Mucosa of stomach (tissue), 1 donor: ENCODE measurements around the gene PKMYT1.
"Not testable (repeated sequence)": the region's sequence is repeated elsewhere in the genome, so short reads cannot be mapped to it uniquely, and the experiment has no call there.

Experiments
- H3K27me3 ChIP-seq: one replicate; pipeline ENCODE4 v1.7.0; 2013; ENCODE audit warnings: mild to moderate bottlenecking, low read length; ENCODE audit not compliant: control insufficient read depth, insufficient read depth
- H3K36me3 ChIP-seq: one replicate; pipeline ENCODE4 v1.7.0; 2013; ENCODE audit warnings: low read length; ENCODE audit not compliant: control insufficient read depth, insufficient read depth
- H3K4me1 ChIP-seq: one replicate; pipeline ENCODE4 v1.7.0; 2013; ENCODE audit warnings: mild to moderate bottlenecking, low read length; ENCODE audit not compliant: control insufficient read depth, insufficient read depth
- H3K4me3 ChIP-seq: one replicate; pipeline ENCODE4 v1.7.0; 2013; ENCODE audit warnings: low read length
- H3K9ac ChIP-seq: one replicate; pipeline ENCODE4 v1.7.0; 2013; ENCODE audit warnings: mild to moderate bottlenecking, low read length, moderate library complexity
- H3K9me3 ChIP-seq: one replicate; pipeline ENCODE4 v1.7.0; 2013; ENCODE audit warnings: mild to moderate bottlenecking, low read length, moderate library complexity; ENCODE audit not compliant: control insufficient read depth
- donor health status: Pancreatic carcinoma.

The PKMYT1 gene

DNA sequence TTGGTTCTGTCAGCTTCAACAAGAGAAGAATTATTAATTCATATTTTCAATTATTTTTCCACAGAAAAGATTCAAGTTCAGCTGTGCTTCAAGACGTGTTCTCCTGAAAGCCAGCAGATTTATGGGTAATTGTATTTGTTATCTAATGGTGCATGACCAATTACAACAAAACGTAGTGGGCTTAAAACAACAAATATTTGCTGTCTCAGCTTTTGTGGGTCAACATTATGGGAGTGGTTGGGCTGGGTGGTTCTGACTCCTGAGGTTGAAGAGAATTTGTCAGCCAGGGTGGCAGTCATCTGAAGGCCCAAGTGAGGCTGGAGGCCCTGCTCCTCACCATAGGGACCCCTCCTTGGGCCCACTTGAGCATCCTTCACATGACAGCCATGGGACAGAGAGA, 40.3 kb downstream of the PKMYT1 start:
- H3K9ac ChIP-seq, result no peak overlapping the region
- no peaks in the 10 kb centered on the region for H3K4me1 ChIP-seq
- H3K9me3 ChIP-seq, result no peaks in the 10 kb centered on the region
- no peaks in the 10 kb centered on the region for H3K27me3 ChIP-seq
- H3K4me3 ChIP-seq, result no peak overlapping the region
- peaks cover 4% of the 10 kb centered on the region for H3K36me3 ChIP-seq

DNA sequence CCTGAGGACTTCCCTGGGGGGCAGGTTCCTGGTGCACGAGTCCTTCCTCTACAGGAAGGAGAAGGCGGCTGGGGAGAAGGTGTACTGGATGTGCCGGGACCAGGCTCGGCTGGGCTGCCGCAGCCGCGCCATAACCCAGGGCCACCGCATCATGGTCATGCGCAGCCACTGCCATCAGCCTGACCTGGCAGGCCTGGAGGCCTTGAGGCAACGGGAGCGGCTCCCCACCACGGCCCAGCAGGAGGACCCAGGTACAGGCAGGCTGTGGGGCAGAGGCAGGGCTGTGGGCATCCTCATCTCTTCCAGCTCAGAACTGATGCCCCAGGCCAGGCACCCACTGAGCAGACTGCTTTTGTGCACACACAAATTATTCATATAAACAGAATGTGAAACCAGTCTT, 42.0 kb downstream of the PKMYT1 start:
- no peaks in the 10 kb centered on the region for H3K4me1 ChIP-seq
- peaks cover 4% of the 10 kb centered on the region for H3K36me3 ChIP-seq
- H3K9ac ChIP-seq, result no peak overlapping the region
- H3K27me3 ChIP-seq, result no peaks in the 10 kb centered on the region
- H3K9me3 ChIP-seq, result no peaks in the 10 kb centered on the region
- H3K4me3 ChIP-seq, result no peak overlapping the region

DNA sequence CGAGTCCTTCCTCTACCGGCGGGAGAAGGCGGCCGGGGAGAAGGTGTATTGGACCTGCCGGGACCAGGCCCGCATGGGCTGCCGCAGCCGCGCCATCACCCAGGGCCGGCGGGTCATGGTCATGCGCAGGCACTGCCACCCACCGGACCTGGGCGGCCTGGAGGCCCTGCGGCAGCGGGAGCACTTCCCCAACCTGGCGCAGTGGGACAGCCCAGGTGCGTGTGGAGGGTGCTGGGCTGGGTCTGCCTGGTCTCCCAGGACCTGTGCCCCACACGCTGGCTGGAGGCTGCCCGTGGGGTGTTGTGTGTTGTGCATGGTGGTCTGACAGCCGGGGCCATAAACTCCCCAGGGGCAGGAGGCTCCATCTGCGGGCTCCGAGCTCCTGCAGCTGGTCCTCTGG, 43.1 kb downstream of the PKMYT1 start:
- Histone ChIP-seq H3K9ac (no peak overlapping the region), H3K9me3 (no peaks in the 10 kb centered on the region), H3K36me3 (peaks cover 4% of the 10 kb centered on the region), H3K4me1 (no peaks in the 10 kb centered on the region), H3K27me3 (no peaks in the 10 kb centered on the region), H3K4me3 (no peak overlapping the region)

DNA sequence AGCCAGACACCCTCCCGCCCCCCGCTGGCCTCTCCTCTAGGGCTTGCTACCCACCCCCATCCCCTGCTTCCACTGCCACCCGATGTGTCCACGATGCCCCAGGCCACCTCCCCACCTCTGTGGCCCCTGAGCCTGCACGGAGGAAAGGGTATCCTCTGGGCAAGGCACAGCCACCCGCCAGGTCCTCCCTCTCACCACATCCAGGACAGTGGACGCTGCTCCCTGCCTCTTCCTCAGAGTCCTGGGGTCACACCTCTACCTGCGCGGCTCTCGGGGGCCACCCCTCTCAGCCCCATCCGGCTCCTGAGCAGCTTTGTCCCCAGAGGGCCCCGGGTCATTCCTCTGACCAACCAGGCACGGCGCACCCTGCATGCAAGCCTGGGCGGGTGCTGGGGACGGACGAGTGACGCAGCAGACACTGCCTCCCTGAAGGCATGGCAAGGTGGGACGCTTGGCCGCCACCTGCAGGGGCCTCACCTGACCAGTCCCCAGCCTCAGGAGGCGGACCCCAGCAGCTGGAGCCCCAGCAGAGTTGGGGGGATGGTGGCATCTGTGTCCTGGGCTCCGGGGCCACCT, 43.7 kb downstream of the PKMYT1 start:
- H3K4me1 ChIP-seq, result no peaks in the 10 kb centered on the region
- no peak overlapping the region for H3K4me3 ChIP-seq
- no peak overlapping the region for H3K9ac ChIP-seq
- H3K27me3 ChIP-seq, result no peaks in the 10 kb centered on the region
- peaks cover 4% of the 10 kb centered on the region for H3K36me3 ChIP-seq
- no peaks in the 10 kb centered on the region for H3K9me3 ChIP-seq

DNA sequence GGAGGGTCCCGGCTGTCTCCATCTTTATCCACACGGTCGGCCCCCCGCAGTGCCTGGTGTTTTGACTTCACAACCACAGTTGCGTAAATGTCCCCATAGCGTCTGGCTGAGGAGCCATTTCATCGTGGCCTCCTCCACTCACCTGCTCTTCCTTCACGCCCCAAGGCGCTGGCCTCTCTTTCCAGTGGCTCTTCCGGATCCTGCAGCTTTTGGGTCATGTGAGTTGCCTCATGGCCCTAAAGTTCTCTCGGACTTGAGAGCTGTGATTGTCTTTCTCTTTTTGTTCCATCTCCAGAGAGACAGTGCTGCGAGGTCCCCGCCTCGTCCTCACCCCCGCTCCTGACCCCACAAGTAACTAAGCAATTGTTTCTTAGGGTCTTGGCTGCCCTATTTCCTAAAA, 45.8 kb downstream of the PKMYT1 start:
- Histone ChIP-seq H3K4me3 (no peak overlapping the region), H3K9me3 (no peaks in the 10 kb centered on the region), H3K27me3 (no peaks in the 10 kb centered on the region), H3K36me3 (no peaks in the 10 kb centered on the region), H3K4me1 (no peaks in the 10 kb centered on the region), H3K9ac (no peak overlapping the region)

DNA sequence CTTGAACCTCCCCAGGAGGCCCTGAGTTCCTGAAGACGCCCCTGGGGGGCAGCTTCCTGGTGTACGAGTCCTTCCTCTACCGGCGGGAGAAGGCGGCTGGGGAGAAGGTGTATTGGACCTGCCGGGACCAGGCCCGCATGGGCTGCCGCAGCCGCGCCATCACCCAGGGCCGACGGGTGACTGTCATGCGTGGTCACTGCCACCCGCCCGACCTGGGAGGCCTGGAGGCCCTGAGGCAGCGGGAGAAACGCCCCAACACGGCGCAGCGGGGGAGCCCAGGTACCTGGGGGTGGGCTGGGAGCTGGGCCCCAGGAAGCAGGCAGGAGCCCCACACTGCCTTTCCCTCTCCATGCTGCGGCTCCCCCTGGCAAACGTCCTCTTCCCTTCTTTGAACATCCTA, 46.5 kb downstream of the PKMYT1 start:
- H3K27me3 ChIP-seq, result no peaks in the 10 kb centered on the region
- no peak overlapping the region for H3K9ac ChIP-seq
- no peaks in the 10 kb centered on the region for H3K4me1 ChIP-seq
- H3K4me3 ChIP-seq, result no peak overlapping the region
- no peaks in the 10 kb centered on the region for H3K9me3 ChIP-seq
- no peaks in the 10 kb centered on the region for H3K36me3 ChIP-seq

DNA sequence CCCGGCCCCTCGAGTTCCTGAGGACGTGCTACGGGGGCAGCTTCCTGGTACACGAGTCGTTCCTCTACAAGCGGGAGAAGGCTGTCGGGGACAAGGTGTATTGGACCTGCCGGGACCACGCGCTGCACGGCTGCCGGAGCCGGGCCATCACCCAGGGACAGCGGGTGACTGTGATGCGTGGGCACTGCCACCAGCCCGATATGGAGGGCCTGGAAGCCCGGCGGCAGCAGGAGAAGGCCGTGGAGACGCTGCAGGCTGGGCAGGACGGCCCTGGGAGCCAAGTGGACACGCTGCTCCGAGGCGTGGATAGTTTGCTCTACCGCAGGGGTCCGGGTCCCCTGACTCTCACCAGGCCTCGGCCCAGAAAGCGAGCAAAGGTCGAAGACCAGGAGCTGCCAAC, 47.1 kb downstream of the PKMYT1 start:
- no peaks in the 10 kb centered on the region for H3K36me3 ChIP-seq

DNA sequence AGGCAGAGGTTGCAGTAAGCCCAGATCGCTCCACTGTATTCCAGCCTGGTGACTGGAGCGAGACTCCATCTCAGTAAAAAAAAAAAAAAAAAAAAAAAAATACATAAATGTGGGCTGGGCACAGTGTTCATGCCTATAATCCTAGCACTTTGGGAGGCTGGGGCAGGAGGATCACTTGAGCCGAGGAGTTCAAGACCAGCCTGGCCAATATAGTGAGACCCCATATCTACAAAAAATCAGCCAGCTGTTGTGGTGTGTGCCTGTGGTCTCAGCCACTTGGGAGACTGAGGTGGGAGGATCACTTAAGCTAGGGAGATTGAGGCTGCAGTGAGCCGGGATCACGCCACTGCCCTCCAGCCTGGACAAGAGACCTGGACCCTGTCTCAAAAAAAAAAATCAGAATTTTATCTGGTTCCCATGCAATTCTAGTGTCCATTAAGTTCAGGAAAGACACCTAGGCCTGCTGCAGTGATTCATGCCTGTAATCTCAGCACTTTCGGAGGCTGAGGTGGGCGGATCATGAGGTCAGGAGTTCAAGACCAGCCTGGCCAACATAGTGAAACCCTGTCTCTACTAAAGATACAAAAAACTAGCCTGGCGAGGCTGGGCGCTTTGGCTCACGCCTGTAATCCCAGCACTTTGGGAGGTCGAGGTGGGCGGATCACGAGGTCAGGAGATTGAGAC, 48.9 kb downstream of the PKMYT1 start:
- not testable (repeated sequence) for H3K36me3 ChIP-seq, H3K9me3 ChIP-seq, H3K4me3 ChIP-seq, H3K27me3 ChIP-seq, H3K4me1 ChIP-seq, H3K9ac ChIP-seq

More for the DNA sequence above, 47.1 kb downstream of the PKMYT1 start:
- no peaks in the 10 kb centered on the region for H3K4me1 ChIP-seq
- H3K9ac ChIP-seq, result no peak overlapping the region
- H3K27me3 ChIP-seq, result no peaks in the 10 kb centered on the region
- no peaks in the 10 kb centered on the region for H3K9me3 ChIP-seq
- no peak overlapping the region for H3K4me3 ChIP-seq

DNA sequence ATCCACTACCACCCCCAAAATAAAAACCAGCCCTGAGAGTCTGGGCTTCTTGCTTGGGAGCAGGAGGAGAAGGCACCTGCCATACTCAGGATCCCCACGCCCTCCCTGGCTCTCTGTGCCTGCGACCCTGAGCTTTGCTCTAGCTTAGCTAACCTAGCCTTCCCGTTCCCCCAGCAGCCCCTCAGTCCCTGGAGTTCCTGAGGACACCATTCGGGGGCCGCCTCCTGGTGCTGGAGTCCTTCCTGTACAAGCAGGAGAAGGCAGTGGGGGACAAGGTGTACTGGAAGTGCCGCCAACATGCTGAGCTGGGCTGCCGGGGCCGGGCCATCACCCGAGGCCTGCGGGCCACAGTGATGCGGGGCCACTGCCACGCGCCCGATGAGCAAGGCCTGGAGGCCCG, 50.0 kb downstream of the PKMYT1 start:
- no peaks in the 10 kb centered on the region for H3K9me3 ChIP-seq
- H3K27me3 ChIP-seq, result no peaks in the 10 kb centered on the region
- H3K4me3 ChIP-seq, result no peak overlapping the region
- peaks cover 9% of the 10 kb centered on the region for H3K4me1 ChIP-seq
- H3K36me3 ChIP-seq, result no peaks in the 10 kb centered on the region
- H3K9ac ChIP-seq, result no peak overlapping the region

DNA sequence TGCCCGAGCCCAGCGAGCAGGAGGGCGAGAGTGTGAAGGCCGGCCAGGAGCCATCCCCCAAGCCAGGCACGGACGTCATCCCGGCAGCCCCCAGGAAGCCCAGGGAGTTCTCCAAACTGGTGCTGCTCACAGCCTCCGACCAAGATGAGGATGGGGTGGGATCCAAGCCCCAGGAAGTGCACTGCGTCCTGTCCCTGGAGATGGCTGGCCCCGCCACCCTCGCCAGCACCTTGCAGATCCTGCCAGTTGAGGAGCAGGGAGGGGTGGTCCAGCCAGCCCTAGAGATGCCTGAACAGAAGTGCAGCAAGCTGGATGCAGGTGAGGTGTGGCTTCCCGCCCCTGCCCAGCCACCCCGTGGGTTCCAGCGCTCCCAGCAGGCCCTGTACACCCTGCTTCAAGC, 50.6 kb downstream of the PKMYT1 start:
- no peak overlapping the region for H3K4me3 ChIP-seq
- H3K36me3 ChIP-seq, result no peaks in the 10 kb centered on the region
- no peaks in the 10 kb centered on the region for H3K27me3 ChIP-seq
- H3K9ac ChIP-seq, result no peak overlapping the region
- H3K9me3 ChIP-seq, result no peaks in the 10 kb centered on the region
- peaks cover 9% of the 10 kb centered on the region for H3K4me1 ChIP-seq

DNA sequence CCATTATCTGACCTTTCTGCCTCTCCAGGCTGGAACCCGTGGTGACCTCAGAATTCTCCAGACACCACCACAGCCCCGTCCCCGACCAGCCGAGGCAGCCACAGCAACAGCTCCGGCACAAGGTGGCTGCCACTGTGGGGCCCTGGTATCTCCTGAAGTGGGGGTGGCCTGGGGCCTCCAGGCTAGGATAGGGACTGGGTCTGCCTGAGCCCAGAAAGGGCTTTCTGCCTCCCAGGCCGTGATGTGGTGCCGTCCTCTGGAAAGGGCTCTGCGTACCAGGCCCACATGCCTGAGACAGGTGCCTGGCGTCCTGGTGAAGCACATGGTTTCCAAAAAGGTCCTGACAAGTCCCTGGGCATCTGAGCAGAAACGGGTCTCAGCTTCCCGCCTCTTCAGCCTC, 51.5 kb downstream of the PKMYT1 start:
- peaks cover 9% of the 10 kb centered on the region for H3K4me1 ChIP-seq
- no peaks in the 10 kb centered on the region for H3K9me3 ChIP-seq
- no peaks in the 10 kb centered on the region for H3K27me3 ChIP-seq
- no peak overlapping the region for H3K9ac ChIP-seq
- H3K36me3 ChIP-seq, result no peaks in the 10 kb centered on the region
- H3K4me3 ChIP-seq, result no peak overlapping the region

DNA sequence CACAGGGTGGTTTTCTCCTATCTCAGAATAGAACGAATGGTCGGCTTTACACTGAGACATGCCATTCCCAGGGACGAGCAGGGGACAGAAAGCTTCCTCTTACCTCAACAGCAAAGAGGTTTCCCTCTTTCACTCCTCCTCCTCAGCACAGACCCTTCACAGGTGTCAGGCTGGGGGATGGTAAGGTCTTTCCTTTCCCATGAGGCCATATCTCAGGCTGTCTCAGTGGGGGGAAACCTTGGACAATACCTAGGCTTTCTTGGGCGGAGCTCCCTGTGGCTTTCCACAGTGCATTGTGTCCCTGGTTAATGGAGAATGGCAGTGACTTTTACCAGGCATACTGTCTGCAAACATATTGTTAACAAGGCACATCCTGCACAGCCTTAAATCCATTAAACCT, 52.1 kb downstream of the PKMYT1 start:
- not testable (repeated sequence) for H3K4me1 ChIP-seq, H3K4me3 ChIP-seq, H3K36me3 ChIP-seq, H3K9ac ChIP-seq, H3K9me3 ChIP-seq, H3K27me3 ChIP-seq
